G401.6 (cell line): Measurements from ENCODE around the gene TOB1.
"Not testable (repeated sequence)": the region's sequence is repeated elsewhere in the genome, so short reads cannot be mapped to it uniquely, and the experiment has no call there.

Experiments used
- FAIRE-seq: peaks from 2 replicates; lab custom pipeline; 2012; peaks lifted over from hg19 to GRCh38; lab: Jason Lieb, UNC

Gene TOB1

DNA sequence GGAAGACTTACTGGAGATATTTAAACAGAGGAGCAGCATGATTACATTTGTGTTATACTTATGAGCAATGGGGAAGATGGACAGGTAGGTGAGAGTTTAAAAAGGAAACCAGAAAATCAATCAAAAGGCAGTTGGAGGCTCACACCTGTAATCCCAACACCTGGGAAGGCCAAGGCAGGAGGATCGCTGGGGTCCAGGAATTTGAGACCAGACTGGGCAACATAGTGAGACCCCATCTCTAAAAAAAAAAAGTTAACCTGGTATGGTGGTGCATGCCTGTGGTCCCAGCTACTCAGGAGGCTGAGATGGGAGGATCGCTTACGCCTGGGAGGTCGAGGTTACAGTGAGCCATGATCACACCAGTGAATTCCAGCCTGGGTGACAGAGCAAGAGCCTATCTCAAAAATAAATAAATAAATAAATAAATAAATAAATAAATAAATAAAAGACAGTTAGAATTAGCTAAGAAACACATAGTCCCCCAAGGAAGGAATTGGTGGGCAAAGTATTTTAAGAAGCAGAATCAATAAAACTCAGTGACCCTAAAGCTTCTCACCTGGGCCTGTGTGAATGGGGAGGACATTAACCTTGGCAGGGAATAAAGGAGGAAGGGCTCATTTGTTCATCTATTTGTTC, 32.3 kb upstream of the TOB1 start:
- FAIRE-seq, result no peak

DNA sequence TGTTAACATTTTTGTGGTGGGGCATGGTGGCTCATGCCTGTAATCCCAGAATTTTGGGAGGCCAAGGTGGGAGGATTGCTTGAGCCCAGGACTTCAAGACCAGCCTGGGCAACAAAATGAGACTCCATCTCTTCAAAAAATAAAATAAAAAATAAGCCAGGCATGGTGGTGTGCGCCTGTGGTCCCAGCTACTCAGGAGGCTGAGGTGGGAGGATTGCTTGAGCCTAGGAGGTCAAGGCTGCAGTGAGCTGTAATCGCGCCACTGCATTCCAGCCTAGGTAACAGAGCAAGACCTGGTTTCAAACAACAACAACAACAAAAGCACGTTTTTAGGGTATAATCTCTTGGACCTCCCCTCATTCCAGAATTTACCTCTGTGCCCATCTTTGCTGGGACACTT, 28.4 kb upstream of the TOB1 start:
- FAIRE-seq, result not testable (repeated sequence)

DNA sequence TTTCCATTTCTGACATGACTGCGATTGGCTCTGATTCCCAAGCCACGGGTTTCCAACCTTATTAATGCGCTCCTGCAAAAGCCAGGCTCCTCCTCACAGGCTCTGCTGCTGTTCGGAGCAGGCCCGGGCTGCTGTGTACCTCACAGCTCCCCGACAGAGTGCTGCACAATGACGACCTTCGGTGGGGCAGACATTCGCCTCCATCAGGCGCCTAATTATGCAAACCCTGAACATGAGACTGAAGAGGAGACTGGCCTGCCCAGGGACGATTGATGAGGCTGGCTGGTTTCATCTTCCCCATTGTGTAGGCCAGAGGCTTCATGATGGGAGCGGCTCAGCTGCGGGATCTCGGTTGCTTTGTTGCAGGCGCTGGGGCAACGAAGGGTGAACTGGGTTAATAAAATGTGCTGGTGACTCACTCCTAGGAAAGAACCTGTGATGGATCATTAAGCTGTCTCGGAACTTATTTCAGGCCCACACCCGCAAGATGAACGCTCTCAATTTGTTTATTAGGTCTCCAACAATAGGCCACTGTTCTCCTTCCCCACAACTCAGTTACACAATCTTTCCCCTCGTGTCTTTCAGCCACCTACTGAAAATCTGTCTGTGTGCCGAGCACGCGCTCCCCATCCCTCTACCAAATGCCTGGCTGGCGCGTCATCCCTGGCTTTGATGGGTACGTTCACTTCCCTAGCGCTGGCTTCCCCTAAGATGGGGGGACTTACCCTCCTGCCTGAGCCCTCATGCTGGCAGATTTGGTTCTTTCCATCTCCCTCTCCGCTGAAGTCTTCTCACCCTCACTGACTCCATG, 27.2 kb upstream of the TOB1 start:
- no peak for FAIRE-seq

DNA sequence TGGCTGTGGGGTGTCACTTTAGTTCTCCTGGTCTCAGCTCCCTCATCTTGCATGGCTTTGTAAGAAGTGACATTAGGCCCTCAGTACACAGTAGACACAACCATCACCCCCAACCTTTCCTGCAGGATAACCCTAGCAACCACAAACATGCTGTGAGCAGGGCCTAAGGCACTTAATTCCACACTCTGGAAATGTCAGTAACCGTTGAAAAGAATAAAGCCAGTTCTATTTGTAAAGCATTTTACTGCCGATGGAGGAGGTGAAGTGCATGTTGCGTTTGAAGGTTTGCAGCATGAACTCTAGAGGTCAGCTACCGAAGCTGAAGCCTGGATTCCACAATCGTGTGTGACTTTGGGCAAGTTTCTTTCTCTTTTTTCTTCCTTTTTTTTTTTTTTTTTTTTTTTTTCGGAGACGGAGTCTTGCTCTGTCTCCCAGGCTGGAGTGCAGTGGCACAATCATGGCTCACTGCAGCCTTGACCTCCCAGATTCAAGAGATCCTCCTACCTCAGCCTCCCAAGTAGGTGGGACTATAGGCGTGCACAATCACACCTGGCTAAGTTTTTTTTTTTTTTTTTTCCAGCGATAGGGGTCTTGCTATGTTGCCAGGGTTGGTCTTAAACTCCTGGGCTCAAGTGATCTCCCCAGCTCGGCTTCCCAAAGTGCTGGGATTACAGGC, 26.1 kb upstream of the TOB1 start:
- no peak for FAIRE-seq

DNA sequence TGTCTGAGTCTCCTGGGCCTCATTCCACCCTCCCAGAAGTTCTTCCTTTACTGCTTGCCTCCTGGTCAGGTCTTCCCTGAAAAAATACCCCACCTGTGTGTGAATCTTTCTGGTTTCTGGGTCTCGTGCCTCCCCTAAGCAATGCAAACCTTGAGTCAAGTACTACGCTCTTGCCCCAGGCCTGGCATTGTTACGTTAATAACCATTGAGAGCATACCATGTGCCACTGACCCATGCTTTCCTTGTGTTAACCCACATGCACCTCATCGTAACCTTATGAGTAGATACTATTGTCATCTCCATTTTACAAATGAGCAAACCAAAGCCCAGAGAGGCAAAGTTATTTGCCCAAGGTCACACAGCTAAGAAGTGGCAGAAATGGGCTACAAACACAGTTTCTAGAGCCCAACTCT, 25.4 kb upstream of the TOB1 start:
- FAIRE-seq, result no peak

DNA sequence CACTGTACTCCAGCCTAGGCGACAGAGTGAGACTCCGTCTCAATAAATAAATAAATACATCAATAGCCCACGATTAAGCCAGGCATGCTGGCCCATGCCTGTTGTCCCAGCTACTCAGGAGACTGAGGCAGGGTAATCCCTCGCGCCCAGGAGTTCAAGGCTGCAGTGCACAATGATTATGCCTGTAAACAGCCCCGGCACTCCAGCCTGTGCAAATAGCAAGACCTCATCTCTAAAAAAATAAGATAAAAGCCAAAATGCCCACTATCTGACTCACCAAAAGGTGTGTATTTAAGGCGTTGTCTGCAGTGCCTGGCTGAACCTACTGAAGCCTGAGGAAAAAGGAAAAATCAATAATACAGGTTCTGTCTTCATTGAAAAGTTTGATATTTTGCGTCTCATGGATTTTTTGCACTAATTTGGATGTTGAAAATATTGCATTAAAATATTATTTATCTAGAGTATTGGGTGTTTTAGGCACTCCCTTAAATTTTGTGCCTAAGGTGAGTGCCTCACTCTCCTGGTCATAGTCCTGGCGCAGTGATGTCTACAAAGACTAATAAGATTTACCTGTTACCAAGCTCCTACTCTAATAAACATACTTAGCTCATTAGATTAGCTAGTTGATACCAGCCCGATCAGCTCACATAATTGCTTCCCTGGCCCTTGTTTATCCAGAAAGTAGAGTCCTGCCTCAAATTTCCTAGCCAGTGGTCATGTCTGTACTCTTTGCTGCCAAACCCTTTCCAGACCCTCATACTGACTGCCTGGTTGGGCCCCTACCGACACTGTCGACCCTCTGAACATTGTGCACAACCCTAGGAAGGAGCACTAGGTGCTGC, 24.7 kb upstream of the TOB1 start:
- FAIRE-seq, result no peak

DNA sequence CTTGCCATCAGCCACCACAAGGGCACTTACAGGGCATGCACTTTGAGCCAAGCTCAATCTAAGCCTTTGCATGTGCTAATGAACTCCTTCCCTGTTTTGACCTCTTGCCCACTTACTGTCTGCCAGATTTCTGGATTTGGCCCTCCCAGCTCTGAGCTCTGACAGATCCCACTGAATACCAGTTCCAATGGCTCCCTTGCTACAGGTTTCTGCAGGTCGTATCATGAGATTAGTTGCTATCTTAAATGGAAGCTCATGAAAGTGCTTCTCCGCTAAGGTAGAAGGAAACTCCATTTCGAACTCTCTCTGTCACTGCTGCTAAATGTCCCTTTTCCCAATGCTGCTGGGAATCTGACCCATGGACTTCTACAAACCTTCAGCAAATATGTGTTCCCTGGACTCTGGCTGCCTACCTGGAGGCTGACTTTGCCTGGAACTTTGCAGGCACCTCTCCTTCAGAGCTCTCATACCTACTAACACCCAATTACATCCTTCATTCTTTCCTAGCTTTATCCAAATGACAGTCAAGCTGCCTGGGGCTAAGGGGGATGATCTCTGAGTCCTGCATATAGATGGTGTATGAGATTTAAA, 23.5 kb upstream of the TOB1 start:
- no peak for FAIRE-seq

DNA sequence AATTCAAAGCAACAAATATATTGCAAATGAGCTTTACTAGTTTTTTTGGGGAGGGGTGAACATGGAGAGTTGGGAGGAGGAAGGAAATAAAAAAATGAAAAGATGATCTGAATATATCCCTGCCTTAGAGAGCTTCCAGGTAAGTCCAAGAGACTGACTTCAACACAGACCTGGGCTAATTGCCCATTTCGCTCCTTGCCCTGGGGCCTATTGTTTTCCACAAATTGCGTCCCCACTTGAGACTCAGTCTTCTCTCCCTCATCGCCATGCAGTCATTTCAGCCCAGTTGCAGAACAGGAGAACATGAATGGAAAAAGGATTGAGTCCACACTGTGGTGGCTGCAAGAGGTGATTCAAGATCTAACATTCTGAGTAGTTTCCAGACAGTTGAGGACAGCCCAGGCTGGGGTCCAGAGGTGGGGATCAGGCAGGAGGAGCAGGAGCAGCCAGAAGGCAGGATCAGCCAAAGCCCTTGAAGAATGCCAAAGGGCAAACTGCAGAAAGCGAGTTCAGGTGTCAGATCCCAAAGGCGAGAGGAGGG, 21.6 kb upstream of the TOB1 start:
- FAIRE-seq, result no peak

DNA sequence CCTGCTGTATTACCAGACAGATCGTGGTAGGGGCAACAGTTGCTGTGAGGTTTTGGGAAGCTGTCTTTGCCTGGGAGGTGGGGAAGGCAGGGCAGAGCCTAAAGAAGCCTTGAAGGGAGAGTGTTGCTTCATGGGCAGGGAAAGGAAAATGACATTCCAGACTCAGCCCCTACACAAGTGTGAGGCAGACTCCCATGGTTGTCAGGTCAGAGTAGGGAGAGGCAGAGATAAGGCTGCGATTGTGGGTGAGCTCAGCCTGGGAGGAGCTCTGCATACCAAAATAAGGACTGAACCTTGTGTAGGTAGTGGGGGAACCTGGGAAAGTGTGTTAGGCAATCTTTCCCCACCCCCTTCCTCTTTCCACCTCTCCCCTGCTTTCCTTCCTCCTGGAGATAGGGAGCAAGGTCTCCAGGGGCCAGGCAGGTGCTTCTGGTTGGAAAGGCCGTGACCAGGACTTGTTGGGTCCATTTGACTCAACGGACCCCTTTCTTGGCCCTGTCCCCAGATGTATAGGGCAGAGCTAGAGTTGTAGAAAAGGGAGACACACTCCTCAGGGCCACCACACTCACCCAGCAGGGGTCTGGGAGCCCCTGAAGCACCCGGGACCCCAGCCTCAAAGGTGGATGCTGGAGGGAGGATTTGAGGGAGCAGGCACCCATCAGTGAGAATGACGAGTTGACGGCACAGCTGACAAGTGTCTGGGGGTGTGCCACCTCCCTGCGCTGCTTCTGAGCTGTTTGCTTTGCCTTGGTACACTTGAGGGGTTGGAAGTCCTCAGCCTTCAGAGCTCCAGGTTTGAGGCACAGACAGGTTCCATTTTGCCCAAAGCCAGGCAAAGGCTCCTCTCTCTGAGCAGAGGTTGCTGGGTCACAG, 18.5 kb upstream of the TOB1 start:
- no peak for FAIRE-seq

DNA sequence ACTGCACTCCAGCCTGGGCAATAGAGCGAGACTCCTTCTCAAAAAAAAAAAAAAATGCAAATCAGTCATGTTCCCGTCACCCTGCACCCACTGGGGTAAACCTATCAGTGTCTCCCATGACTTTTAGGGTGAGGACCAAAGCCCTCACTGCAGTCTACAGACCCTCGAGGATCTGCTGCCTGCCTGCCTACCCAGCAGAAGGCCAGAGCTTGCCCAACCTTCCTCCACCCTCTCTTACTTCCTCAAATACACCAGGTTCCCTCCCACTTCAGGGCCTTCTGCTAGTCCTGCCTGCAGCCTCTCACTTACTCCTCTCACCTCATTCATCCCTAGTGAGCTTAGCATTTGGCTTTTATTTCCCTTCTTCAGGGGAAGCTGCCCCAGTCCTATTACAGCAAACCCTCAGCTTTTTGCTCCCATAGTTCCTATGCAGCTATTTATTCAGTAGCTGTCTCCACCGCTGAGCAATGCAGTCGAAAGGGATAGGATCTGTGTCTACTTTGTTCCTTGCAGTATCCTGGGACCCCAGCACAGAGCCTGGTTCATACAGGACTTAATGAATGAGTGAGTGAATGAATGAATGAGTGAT, 17.8 kb upstream of the TOB1 start:
- FAIRE-seq, result no peak

DNA sequence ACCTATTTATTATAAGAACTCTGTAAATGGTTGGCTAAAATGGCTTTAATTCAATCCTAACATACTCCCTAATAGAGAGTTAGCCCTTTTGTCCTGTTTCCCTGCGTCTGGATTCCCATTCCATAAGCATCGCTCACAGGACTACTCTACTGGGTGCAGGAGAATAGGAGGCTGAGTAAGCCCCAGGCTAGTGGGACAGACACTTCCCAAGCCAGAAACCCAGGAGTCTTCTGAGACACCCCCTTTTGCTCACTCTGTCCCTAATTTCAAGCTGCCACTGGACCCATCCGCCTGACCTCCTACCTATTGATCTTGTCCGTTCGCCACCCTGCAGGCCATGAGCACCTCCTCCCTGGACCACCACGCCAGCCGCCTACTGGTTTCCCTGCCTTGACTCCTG, 16.7 kb upstream of the TOB1 start:
- no peak for FAIRE-seq

DNA sequence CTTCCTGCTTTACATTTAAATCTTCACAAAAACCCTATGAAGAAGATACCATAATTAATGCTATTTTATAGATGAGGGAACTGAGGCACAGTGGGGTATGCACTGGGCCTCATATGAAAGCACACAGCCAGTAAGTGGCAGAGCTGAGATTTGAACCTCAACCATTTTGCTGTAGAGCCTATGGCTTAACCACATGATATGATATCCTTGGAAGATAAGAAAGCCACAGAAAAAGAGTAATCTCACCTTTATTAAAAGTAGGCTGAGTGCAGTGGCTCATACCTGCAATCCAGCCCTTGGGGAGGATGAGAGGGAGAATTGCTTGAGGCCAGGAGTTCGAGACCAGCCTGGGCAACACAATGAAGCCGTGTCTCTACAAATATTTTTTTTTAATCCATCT, 15.0 kb upstream of the TOB1 start:
- FAIRE-seq, result no peak

DNA sequence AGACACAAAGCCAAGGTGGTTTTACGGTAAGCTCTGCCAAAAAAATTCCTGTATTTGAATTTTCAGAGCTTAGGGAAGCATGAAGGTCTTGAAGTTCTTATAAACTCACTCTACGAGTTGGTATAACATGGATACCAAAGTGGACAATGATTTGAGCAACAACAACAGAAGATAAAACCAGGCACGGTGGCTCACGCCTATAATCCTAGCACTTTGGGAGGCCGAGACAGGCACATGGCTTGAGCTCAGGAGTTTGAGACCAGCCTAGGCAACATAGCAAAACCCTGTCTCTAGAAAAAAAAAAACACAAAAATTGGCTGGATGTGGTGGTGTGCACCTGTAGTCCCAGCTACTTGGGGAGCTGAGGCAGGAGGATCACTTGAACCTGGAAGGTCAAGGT, 12.9 kb upstream of the TOB1 start:
- FAIRE-seq, result no peak

DNA sequence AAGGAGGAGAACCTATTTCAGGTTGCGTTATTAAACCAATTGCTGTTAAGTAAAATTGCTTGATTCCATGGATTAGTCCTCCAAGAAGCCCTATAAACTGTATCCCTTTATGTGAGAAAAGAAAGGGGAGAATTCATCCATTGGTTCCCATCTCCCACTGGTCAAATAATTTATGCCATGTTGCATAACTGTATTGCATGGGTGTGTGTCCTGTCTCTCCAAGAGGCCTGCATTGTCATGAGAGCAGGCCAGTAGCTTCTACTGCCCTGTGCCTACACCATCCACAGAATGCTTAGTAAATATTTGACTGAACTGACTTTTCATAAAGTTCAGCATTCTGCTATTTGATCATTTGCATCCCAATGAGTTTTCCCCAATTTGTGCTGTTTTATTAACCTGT, 11.7 kb upstream of the TOB1 start:
- no peak for FAIRE-seq

DNA sequence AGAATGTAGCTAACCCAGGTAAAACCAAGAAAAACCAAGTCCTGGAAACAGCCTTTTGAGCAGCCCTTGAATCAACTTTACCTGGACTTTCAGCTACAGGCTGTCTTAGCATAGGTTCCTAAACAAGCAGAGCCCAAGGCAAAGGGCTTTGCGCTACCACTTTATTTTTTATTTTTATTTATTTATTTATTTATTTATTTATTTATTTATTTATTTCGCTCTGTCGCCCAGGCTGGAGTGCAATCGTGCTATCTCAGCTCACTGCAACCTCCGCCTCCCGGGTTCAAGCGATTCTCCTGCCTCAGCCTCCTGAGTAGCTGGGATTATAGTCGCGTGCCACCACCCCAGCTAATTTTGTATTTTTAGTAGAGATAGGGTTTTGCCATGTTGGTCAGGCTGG, 10.9 kb upstream of the TOB1 start:
- not testable (repeated sequence) for FAIRE-seq

DNA sequence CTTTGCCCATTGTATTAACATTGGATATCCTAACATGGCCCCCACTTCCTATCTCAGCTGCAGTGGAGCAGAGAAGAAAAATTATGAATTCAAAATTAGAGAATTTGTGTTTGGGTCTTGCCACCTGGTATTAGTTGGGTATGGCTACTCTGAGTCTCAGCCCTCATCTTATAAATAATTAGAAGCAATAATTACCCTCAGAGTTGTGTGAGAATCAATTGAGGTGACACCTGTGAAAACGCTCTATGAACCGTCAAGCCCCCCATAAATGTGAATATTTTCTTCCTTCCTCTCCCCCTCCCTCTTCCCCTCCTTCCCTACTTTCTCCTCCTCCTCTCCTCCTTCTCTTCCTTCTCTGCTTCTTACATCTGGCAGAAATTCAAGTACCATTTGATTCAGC, 8.9 kb upstream of the TOB1 start:
- FAIRE-seq, result no peak

DNA sequence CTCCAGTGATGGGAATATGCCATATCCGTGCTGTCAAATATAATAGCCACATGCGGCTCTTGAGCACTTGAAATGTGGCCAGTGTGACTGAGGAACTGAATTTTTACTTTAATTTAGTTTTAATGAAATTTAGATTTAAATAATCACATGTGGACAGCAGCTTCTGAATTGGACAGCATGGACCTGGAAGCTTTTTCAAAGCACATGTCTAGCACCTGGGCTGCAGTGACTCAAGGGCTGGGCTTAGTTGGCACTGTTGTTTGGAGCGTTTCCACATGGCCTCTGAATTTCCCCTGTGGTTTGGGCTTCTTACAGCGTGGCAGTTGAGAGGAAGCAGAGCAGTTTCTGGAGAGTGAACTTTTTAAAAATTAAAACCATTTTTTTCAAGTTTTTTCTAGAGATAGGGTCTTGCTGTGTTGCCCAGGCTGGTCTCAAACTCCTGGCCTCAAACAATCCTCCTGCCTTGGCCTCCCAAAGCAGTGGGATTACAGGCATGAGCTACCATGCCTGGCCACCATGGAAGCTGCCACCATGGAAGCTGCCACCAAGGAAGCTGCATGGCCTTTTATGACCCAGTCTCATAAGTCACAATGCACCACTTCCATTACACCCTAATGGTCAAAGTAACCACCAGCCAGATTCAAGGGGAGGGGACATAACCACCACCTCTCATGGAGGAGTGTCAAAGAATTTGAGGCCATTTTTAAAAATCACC, 6.7 kb upstream of the TOB1 start:
- FAIRE-seq, result no peak

DNA sequence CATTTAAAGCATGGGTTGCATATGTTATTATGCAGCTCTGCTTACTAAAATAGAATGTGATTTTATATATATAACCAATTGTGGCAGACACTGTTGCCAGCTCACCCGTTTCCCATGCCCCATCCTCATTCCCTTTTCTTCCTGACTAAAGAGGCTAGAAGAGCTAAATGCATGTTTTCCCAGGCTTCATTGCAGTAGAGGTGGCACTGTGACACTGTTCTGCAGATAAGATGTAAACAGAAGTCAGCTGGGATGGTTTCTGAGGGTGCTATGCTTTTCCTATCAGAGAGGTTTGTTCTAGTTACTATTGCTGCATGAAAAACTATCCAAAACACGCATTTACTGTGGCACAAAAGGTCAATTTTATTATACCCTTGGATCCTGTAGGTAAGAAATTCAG, 5.7 kb upstream of the TOB1 start:
- FAIRE-seq, result no peak

DNA sequence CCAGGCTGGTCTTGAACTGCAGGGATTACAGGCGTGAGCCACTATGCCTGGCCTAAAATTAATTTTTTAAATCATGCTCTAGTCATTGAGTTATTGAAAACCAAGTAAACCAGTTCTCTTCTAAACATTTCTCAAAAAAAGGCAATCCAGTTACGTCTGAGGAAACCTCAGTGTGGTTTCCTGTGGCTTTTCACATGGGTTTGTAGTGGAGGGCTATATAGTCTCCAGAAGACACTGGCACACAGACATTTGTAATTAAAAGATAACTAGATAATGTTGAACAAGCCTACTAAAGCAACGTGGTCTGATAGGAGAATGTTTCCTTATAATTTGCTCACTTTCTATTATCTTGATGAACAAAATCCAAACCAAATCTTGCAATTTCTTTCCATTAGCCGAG, 5.2 kb upstream of the TOB1 start:
- FAIRE-seq, result no peak

DNA sequence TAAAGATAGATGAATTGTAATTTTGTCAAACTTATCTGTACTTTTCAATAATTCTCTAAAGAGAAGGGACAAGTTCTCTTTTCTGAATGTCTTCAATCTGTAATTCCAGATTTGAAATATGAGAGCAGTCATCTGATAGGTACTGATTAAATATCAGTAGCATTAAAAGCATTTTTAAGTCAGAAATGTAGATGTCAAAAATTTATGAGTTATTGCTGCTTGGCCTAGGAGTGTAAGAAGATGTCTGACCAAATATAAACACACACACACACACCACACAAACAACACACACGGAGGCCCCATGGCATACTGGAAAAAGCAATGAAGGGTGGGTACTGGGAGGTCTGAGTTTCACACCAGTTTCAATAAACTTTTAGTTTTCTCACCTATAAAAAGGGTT, 2.4 kb upstream of the TOB1 start:
- no peak for FAIRE-seq
